Activated T-cell treated with anti-CD3 and anti-CD28 coated beads, Interleukin-2, amount 50 U/mL, for 72 hours (primary cell): Measurements from ENCODE around the gene LURAP1L. TPM values are rescaled to one million over a fixed set of nuclear protein-coding genes. Genes with fewer than 3 reads are reported as not detected.

Experiments used
- ATAC-seq, 2 donors: fragments of 150-1000 bp; cut with Tn5 transposase; replicated peaks in 1 of 2; 2 replicates each; pipeline ENCODE4 v1.10.0; 2021; ENCODE audit warnings: moderate library complexity in 2 of 2, mild to moderate bottlenecking in 1 of 2
- DNase-seq, 2 donors: peaks; one replicate each; pipeline ENCODE4 v3.0.0; 2021 to 2022; ENCODE audit warnings: mixed read lengths in 1 of 2
- H3K27ac Mint-ChIP-seq: one replicate; pipeline ENCODE4 v1.8.0; 2022; ENCODE audit warnings: mild to moderate bottlenecking, moderate library complexity, mixed read lengths
- H3K27me3 Mint-ChIP-seq: one replicate; pipeline ENCODE4 v1.8.0; 2022; ENCODE audit warnings: low read depth, mixed read lengths
- H3K36me3 Mint-ChIP-seq, 2 donors: one replicate each; pipeline ENCODE4 v1.8.0; 2022; ENCODE audit warnings: mixed read lengths in 2 of 2, mild to moderate bottlenecking in 1 of 2; ENCODE audit not compliant: insufficient read depth in 2 of 2
- H3K4me1 Mint-ChIP-seq: one replicate; pipeline ENCODE4 v1.8.0; 2022; ENCODE audit warnings: low read depth, mixed read lengths
- H3K4me3 Mint-ChIP-seq, 2 donors: one replicate each; pipeline ENCODE4 v1.8.0; 2022; ENCODE audit warnings: mild to moderate bottlenecking in 2 of 2, mixed read lengths in 2 of 2, moderate library complexity in 2 of 2
- H3K9me3 Mint-ChIP-seq, 2 donors: one replicate each; pipeline ENCODE4 v1.8.0; 2022; ENCODE audit warnings: mixed read lengths in 2 of 2
- total RNA-seq, 2 donors: library from RNA; stranded (reverse); gene quantifications; one replicate each; pipeline ENCODE4 v1.2.3, GENCODE V29; 2022

Gene LURAP1L
- total RNA-seq, 2 donors from 2014 or later, result not detected

GRCh38 chr9:12802093-12802492 lies 27.3 kb downstream of the LURAP1L start:
- H3K9me3 Mint-ChIP-seq, result peaks cover 0 to 5% of the 10 kb centered on the region in 2 donors
- no peak overlapping the region for H3K4me3 Mint-ChIP-seq
- H3K27ac Mint-ChIP-seq, result no peak overlapping the region
- no peak for DNase-seq
- no peaks in the 10 kb centered on the region for H3K27me3 Mint-ChIP-seq
- no peaks in the 10 kb centered on the region for H3K36me3 Mint-ChIP-seq
- H3K4me1 Mint-ChIP-seq, result no peaks in the 10 kb centered on the region
- ATAC-seq, result no peak

- Mint-ChIP-seq H3K4me1 (no peaks in the 10 kb centered on the region), H3K27me3 (no peaks in the 10 kb centered on the region), H3K9me3 (peaks cover 2 to 3% of the 10 kb centered on the region in 2 donors), H3K4me3 (no peak overlapping the region), H3K36me3 (no peaks in the 10 kb centered on the region), H3K27ac (no peak overlapping the region)
- ATAC-seq (no peak), DNase-seq (no peak)
These were observed 33.7 kb downstream of the LURAP1L start for GRCh38 chr9:12808569-12808968.

- Mint-ChIP-seq H3K36me3 (no peaks in the 10 kb centered on the region), H3K27ac (no peak overlapping the region), H3K4me3 (no peak overlapping the region), H3K9me3 (peaks cover 2 to 5% of the 10 kb centered on the region in 2 donors), H3K4me1 (no peaks in the 10 kb centered on the region), H3K27me3 (no peaks in the 10 kb centered on the region)
- no peak for DNase-seq
- ATAC-seq, result no peak
These were observed 34.9 kb downstream of the LURAP1L start for GRCh38 chr9:12809720-12810119.

GRCh38 chr9:12811935-12812334 lies 37.1 kb downstream of the LURAP1L start:
- Mint-ChIP-seq H3K4me1 (no peaks in the 10 kb centered on the region), H3K36me3 (peaks cover 0 to 2% of the 10 kb centered on the region in 2 donors), H3K9me3 (peaks cover 4 to 7% of the 10 kb centered on the region in 2 donors), H3K27ac (no peak overlapping the region), H3K27me3 (no peaks in the 10 kb centered on the region), H3K4me3 (no peak overlapping the region)
- DNase-seq (no peak), ATAC-seq (no peak)

- DNase-seq, result no peak
- no peak overlapping the region for H3K4me3 Mint-ChIP-seq
- H3K27me3 Mint-ChIP-seq, result no peaks in the 10 kb centered on the region
These were observed 37.9 kb downstream of the LURAP1L start for GRCh38 chr9:12812710-12813109.

GRCh38 chr9:12813533-12813932 lies 38.7 kb downstream of the LURAP1L start:
- Mint-ChIP-seq H3K27me3 (no peaks in the 10 kb centered on the region), H3K36me3 (peaks cover 2% of the 10 kb centered on the region in 2 donors), H3K4me1 (no peaks in the 10 kb centered on the region), H3K4me3 (no peak overlapping the region), H3K9me3 (peaks cover 8 to 10% of the 10 kb centered on the region in 2 donors), H3K27ac (no peak overlapping the region)
- no peak for DNase-seq
- ATAC-seq, result no peak

More at GRCh38 chr9:12812710-12813109, 37.9 kb downstream of the LURAP1L start:
- Mint-ChIP-seq H3K9me3 (peaks cover 4 to 7% of the 10 kb centered on the region in 2 donors), H3K27ac (no peak overlapping the region), H3K4me1 (no peaks in the 10 kb centered on the region), H3K36me3 (peaks cover 0 to 2% of the 10 kb centered on the region in 2 donors)
- ATAC-seq, result no peak

- Mint-ChIP-seq H3K27me3 (no peaks in the 10 kb centered on the region), H3K9me3 (peaks cover 8 to 10% of the 10 kb centered on the region in 2 donors), H3K27ac (no peak overlapping the region), H3K4me3 (no peak overlapping the region), H3K4me1 (no peaks in the 10 kb centered on the region), H3K36me3 (peaks cover 2% of the 10 kb centered on the region in 2 donors)
- no peak for ATAC-seq
- no peak for DNase-seq
These were observed 39.4 kb downstream of the LURAP1L start for GRCh38 chr9:12813960-12814876.

- Mint-ChIP-seq H3K36me3 (peaks cover 2% of the 10 kb centered on the region in 2 donors), H3K9me3 (peaks cover 7 to 8% of the 10 kb centered on the region in 2 donors), H3K27ac (no peak overlapping the region), H3K27me3 (no peaks in the 10 kb centered on the region), H3K4me1 (no peaks in the 10 kb centered on the region), H3K4me3 (no peak overlapping the region)
- ATAC-seq (no peak), DNase-seq (no peak)
These were observed 40.0 kb downstream of the LURAP1L start for GRCh38 chr9:12814877-12815237.

GRCh38 chr9:12815888-12816287 lies 41.1 kb downstream of the LURAP1L start:
- DNase-seq (no peak), ATAC-seq (no peak)
- H3K36me3 Mint-ChIP-seq, result peaks cover 2% of the 10 kb centered on the region in 2 donors
- H3K4me1 Mint-ChIP-seq, result no peaks in the 10 kb centered on the region
- H3K27ac Mint-ChIP-seq, result no peak overlapping the region
- no peaks in the 10 kb centered on the region for H3K27me3 Mint-ChIP-seq
- peaks cover 7 to 8% of the 10 kb centered on the region in 2 donors for H3K9me3 Mint-ChIP-seq
- H3K4me3 Mint-ChIP-seq, result no peak overlapping the region

- H3K4me3 Mint-ChIP-seq, result no peak overlapping the region
- ATAC-seq, result no peak
- peaks cover 6 to 7% of the 10 kb centered on the region in 2 donors for H3K9me3 Mint-ChIP-seq
- no peak for DNase-seq
- no peaks in the 10 kb centered on the region for H3K4me1 Mint-ChIP-seq
- H3K36me3 Mint-ChIP-seq, result peaks cover 2% of the 10 kb centered on the region in 2 donors
- H3K27me3 Mint-ChIP-seq, result no peaks in the 10 kb centered on the region
- H3K27ac Mint-ChIP-seq, result no peak overlapping the region
These were observed 41.9 kb downstream of the LURAP1L start for GRCh38 chr9:12816656-12817101.

GRCh38 chr9:12817702-12818101 lies 42.9 kb downstream of the LURAP1L start:
- H3K4me1 Mint-ChIP-seq, result no peaks in the 10 kb centered on the region
- ATAC-seq (no peak), DNase-seq (no peak)

GRCh38 chr9:12818431-12819000 lies 43.7 kb downstream of the LURAP1L start:
- Mint-ChIP-seq H3K9me3 (peaks cover 6 to 7% of the 10 kb centered on the region in 2 donors), H3K27ac (no peak overlapping the region), H3K4me1 (no peaks in the 10 kb centered on the region), H3K4me3 (no peak overlapping the region), H3K27me3 (no peaks in the 10 kb centered on the region), H3K36me3 (peaks cover 2% of the 10 kb centered on the region in 2 donors)
- no peak for ATAC-seq
- DNase-seq, result no peak

More at GRCh38 chr9:12817702-12818101, 42.9 kb downstream of the LURAP1L start:
- peaks cover 6 to 7% of the 10 kb centered on the region in 2 donors for H3K9me3 Mint-ChIP-seq
- no peak overlapping the region for H3K27ac Mint-ChIP-seq
- no peak overlapping the region for H3K4me3 Mint-ChIP-seq
- no peaks in the 10 kb centered on the region for H3K27me3 Mint-ChIP-seq
- peaks cover 2% of the 10 kb centered on the region in 2 donors for H3K36me3 Mint-ChIP-seq

GRCh38 chr9:12819436-12820185 lies 44.8 kb downstream of the LURAP1L start:
- Mint-ChIP-seq H3K4me3 (no peak overlapping the region), H3K36me3 (peaks cover 2% of the 10 kb centered on the region in 2 donors), H3K27me3 (no peaks in the 10 kb centered on the region), H3K27ac (no peak overlapping the region), H3K4me1 (no peaks in the 10 kb centered on the region), H3K9me3 (peaks cover 6% of the 10 kb centered on the region in 2 donors)
- ATAC-seq (no peak), DNase-seq (no peak)
